Left renal cortex interstitium (tissue), 4 donors: ENCODE results near the gene MYOG. TPM values are rescaled to one million over a fixed set of nuclear protein-coding genes. Genes with fewer than 3 reads are reported as not detected.

Experiments
- DNase-seq, 4 donors: peaks; one replicate each; pipeline ENCODE4 v3.0.0-alpha.2; 2013; ENCODE audit warnings: low read depth in 4 of 4, low spot score in 2 of 4, missing footprints in 1 of 4
- polyA plus RNA-seq, 4 donors: library from polyadenylated mRNA; unstranded; fragments of 120-200 nt; gene quantifications; one replicate each; pipeline ENCODE4 v1.2.1, GENCODE V29; 2013; ENCODE audit not compliant: insufficient read length in 4 of 4

MYOG gene
- polyA plus RNA-seq, 4 donors: 0.16 to 0.35 (median 0.20) TPM

DNA sequence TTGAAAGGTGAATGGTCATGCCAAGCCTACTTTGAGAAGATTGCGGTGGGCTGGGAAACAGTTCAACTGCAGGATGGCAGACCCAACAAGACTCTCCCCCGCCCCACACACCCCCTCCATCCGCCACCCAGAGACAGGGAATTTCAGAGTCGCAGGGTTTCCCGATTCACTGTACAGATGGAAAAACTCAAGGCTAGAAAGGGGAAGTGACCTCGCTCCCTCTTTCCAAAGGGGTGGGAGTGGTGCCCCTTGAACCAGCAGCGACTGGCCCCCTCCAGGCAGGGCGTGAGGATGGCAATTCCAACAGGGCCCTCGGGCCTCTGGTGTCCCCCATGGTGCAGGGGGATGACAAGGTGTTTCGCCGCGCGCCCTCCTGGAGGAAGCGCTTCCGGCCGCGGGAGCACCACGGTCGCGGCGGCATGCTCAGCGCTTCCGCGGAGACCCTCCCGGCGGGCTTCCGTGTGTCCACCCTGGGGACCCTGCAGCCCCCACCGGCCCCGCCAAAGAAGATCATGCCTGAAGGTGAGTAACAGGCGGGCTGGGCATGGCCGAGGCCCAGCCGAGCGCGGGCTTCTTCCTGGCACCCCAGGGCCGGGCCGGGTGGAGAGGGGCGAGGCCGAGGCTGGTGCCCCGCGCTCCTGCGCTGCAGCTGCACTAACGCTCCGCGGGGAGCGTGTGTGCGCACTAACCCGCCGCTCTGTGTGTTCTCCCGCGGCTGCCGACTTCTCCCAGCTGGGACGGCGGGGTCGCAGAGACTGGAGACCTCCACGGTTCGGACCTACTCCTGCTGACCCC lies 10.4 kb downstream of the MYOG start:
- DNase-seq: no peak

GRCh38 chr1:203074610-203075009 lies 11.2 kb downstream of the MYOG start:
- no peak for DNase-seq

DNA sequence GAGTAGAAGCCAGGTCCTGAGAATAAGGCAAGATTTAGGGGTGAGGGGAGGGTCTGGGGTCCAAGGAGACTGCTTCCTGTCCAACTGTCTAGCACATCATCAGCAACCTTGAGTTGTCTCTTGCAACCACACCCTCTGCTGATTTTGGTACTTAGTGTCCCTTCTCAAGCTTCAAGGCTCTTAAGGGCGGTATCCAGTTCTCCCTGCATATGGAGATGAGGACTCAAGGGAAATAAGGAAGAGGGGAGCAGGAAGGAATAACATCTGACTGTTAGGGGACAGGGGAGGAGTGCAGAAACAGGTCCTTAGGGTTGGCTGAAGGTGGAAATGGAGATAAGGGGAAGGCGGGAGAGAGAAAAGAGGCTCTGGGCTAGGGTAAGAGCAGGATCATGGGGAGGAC lies 12.3 kb downstream of the MYOG start:
- DNase-seq: no peak

GRCh38 chr1:203072911-203073310 lies 12.9 kb downstream of the MYOG start:
- no peak for DNase-seq

- DNase-seq: no peak
Observed at GRCh38 chr1:203072002-203072602, 13.7 kb downstream of the MYOG start.

GRCh38 chr1:203069030-203069747 lies 16.6 kb downstream of the MYOG start:
- peak; percentile 47 to 67 (median 56) for DNase-seq

DNA sequence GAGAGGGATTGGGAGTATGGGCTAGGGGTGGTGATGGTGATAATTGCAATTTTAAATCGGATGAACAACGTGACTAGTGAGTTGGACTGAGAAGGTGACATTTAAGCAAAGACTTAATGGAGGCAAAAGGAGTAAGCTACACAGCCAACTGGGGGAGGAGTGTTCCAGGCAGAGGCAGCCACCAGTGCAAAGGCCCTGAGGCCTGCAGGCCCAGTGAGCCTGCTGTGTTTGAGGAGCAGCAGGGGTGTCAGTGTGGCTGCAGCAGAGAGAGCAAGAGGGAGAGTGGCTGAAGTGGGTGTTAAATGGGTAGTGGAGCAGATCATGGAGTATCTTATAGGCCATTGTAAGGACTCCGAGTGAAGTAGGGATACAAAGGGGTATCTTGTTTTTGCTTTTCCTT lies 18.8 kb downstream of the MYOG start:
- DNase-seq: no peak

GRCh38 chr1:203065986-203066385 lies 19.8 kb downstream of the MYOG start:
- no peak for DNase-seq

DNA sequence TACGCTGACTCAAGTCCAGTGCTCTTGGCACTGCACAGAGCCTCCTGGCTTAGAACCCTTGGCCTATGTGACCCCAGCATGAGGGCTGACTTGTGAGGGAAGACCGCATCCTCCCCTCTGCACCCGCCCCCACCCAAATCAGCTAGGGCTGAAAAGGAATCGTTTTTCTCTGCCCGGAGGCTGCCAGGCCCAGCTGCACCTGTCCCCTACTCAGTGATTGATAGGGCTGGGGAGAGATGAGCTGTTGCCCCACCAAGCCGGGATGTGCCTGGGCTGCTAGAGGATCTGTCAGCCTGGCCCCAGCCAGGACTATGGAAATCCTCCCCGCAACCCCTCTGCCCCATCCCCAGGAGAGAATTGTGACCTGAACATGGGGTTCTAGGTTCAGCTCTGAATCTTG lies 20.6 kb downstream of the MYOG start:
- DNase-seq: no peak

- DNase-seq: no peak
Observed at GRCh38 chr1:203063287-203063686, 22.5 kb downstream of the MYOG start.

DNA sequence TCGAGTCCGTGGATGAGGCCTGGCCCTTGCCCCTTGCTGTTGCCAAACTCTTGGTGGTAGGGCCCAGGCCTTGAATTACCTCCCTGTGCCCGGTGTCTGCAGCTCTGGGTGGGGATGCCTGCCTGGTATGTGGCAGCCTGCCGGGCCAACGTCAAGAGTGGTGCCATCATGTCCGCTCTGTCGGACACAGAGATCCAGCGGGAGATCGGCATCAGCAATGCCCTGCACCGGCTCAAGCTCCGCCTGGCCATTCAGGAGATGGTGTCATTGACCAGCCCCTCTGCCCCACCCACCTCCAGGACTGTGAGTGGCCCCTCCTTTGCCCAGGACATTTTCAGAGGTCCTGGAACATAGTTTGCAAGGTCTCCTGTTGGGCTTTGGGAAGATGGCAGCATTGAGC lies 25.7 kb downstream of the MYOG start:
- DNase-seq: no peak

DNA sequence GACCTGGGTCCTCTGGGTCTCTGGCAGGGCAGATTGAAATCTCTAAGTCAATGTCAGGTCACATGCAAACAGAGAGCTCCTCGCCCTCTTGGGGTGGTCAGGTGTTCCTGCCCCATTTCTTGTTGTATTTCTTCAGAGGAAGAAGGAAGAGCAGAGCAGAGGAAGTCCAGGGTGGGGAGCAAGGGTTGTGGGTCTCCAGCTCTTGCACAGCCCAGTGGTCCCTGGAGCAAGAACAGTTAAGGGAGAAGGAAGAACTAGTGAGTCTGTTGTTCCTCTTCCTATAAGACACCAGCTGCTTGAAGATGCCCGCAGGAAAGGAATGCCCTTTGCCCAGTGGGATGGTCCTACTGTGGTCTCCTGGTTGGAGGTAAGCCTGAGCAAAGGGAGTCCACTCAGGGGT lies 26.3 kb downstream of the MYOG start:
- no peak for DNase-seq

- no peak for DNase-seq
Observed at GRCh38 chr1:203058676-203058935, 27.2 kb downstream of the MYOG start.

DNA sequence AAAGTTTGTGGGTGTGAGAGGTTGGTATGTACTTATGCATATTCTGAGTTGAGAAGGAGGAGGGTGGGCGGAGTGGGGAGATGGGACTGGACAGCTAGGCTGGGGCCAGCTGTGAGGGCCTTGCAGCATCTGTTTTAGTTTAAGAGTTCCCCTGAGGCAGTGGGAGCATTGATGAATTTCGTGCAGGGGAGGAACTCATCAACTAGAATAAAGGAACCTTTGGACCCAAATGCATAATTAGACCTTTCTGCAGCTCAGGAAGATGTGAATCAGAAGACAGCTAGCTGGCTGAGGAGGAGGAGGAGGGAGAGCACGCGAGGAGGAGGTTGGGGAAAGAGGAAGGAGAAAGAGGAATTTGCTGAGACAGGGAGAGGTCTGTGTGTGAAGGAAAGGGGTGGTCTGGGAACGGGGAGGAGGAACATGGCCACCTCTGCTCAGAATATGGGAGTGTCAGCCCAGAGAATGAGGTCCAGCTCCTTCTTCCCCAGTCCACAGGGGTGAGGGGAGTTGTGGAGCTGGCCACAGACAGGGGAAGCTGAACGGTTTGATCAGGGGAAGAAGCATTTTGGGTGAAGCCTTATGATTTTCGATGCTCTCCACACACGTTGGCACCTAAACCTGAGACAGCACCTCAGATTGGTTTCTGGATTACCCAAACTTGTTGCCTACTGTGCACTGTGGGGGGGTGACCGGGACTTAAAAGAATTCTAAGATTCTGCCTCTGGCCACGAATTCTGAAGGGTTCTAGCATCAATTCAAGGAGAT lies 27.7 kb downstream of the MYOG start:
- DNase-seq: no peak

DNA sequence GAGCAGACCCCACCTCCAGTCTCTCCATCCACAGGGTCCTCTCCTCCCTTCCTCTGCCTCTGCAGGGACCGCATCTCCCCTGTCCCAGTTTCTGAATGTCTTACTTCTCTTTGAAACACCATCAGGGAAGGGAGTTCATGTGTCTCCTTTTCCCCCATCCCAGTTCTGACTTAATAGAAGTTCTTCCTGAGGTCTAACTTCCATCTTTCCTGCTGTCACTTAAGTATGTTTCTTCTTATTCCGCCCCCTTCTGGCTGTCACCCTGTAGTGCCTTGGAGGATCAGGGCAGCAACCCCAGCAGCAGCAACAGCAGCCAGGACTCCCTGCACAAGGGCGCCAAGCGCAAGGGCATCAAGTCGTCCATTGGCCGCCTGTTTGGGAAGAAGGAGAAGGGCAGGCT lies 29.3 kb downstream of the MYOG start:
- no peak for DNase-seq

- DNase-seq: no peak
Observed at GRCh38 chr1:203056012-203056411, 29.8 kb downstream of the MYOG start.

DNA sequence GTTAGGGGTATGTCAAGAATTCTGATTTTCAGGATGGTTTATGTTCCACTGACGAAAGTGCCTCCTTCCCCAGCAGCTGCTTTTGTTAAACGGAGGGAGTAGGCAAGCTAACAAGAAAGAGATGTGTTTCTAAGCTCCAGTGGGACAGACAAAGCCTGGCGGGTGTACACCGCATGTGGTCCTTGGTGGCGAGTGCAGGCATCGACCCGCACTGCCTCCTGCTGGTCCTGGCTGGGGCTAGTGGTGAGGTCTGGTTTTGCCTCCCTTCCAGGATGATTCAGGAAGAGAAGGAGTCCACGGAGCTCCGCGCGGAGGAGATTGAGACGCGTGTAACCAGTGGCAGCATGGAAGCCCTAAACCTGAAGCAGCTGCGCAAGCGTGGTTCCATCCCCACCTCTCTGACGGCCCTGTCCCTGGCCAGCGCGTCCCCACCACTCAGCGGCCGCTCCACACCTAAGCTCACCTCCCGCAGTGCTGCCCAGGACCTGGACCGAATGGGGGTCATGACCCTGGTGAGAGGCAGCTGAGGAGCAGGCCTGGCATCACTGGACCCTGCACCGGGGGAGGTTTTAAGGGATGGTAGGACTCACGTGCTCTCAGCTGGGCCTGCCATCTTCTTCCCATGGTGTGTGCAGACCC lies 30.5 kb downstream of the MYOG start:
- DNase-seq: no peak

GRCh38 chr1:203054642-203055041 lies 31.2 kb downstream of the MYOG start:
- no peak for DNase-seq

DNA sequence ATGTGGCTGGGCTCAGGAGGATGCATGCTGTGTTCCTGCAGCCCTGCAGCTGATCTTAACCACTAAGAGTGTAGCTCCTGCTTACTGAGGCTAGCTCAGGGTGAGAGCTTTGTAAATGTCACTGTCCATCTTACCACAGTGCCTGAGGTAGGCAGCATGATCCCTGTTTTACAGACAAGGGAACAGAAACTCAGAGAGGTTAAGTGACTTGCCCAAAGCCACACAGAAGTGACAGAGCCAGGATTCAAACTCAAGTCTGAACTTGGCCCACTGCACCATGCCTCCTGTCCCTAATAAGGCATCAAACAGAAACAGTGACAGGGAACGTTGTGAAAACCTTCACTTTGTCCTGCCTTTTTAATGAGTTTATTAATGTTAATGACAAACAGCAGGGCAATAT lies 31.6 kb downstream of the MYOG start:
- DNase-seq: no peak

- no peak for DNase-seq
Observed at GRCh38 chr1:203052601-203053000, 33.2 kb downstream of the MYOG start.

DNA sequence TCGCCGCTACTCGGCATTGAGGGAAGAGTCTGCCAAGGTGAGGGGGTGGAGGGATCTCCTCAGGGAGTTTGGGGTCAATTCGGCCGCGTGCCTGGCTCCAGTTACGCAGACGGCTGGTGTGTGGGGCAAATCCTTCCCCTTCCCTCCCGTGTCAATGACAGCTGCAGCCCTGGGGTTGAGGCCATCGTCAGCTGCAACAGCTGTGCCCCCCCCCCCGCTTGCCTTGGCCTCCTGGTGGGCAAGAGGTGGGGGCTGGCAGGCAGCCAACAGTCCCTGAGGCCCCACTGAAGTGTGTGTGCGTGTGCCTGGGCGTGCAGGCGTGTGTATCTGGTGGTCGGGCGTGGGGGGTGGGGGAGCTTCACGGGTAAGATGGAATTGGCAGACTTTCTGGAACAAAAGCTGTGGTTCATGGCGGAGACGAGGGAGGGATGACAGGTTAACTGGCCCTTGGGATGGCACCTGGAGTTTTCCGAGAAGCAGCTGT lies 33.9 kb downstream of the MYOG start:
- DNase-seq: no peak
